HG03280 (cell line): ENCODE measurements around the gene HCN2.

Experiments used
- ATAC-seq: cut with Tn5 transposase; IDR thresholded peaks from one replicate; pipeline ENCODE4 v1.9.1; 2021; ENCODE audit warnings: mild to moderate bottlenecking, moderate library complexity; ENCODE audit not compliant: unreplicated experiment

Gene HCN2

DNA sequence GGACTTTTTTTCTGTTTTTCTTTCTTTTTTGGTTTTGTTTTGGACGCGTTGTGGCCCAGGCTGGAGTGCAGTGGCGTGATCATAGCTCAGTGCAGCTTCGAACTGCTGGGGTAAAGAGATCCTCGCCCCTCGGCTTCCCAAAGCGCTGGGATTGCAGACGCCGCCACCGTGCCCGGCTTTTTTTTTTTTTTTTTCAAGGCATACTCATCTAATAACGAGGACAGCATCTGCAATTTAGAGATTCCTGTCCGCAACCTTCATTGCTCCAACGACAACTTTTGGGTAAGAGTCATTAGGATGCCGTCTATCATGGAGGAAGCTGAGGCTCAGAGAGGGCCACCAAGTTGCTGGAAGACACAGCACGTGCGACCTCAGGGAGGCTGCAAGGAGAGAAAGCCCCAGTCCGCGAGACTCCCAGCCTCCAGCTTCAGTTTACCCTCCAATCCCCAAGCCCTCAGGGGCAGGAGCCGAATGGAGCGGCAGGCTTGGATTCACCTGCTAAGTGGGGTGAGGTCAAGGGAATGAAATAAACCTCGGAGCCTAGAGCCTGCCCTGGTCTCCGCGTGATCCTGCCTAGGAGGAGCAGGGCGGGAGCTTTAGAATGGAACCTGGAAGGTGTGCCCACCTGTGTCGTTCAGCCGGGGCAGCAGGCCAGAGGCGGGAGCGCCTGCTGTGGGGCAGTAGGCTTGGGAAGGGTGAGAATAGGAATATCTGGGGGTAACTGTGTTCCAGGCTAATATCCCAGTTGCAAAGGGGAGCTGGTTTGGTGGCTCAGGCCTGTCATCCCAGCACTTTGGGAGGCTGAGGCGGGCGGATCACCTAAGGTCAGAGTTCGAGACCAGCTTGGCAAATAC lies 44.3 kb downstream of the HCN2 start:
- ATAC-seq: no peak

DNA sequence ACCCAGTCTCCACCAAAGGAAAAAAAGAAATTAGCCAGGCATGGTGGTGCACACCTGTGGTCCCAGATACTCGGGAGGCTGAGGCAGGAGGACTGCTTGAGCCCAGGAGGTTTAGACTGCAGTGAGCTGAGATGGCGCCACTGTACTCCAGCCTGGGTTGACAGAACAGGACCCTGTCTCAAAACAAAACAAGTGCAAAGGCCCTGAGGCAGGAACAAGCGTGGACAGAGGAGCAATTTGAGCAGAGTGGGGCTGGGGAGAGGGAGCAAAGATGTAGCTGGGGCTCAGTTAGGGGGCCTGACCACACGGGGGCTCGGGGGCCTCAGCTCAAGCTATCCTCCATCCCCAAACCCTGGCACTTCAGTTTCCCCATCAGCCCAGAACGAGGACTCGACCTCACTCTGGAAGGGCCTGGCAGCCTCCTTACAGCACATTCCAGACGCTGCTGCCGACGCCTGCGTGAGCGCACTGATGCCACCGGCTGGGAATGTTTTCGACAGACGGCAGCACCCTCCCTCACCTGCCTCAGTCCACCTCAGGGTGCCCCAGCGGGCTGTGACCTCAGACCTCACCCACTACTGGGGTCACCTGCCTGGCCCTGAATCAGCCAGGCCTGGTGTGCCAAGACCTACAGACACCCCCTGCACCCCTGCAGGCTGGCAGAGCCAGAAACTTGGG lies 45.4 kb downstream of the HCN2 start:
- ATAC-seq: no peak

DNA sequence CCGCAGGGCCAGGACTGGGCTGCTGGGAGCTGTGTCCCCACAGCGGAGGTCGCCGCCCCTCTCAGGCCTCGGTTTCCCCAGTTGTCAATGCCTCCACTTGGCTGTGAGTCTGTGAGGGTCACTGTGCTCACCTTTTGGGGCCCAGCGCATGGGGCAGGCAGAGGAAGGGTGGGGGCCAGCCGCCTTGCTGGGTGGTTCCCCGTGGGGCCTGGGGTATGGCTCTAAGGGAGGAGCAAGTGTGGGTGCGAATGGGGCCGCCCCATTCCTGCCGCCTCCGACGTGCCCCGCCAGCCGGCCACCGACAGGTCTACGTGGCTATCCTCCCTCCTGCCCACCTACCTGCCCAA lies 49.2 kb downstream of the HCN2 start:
- ATAC-seq: no peak

DNA sequence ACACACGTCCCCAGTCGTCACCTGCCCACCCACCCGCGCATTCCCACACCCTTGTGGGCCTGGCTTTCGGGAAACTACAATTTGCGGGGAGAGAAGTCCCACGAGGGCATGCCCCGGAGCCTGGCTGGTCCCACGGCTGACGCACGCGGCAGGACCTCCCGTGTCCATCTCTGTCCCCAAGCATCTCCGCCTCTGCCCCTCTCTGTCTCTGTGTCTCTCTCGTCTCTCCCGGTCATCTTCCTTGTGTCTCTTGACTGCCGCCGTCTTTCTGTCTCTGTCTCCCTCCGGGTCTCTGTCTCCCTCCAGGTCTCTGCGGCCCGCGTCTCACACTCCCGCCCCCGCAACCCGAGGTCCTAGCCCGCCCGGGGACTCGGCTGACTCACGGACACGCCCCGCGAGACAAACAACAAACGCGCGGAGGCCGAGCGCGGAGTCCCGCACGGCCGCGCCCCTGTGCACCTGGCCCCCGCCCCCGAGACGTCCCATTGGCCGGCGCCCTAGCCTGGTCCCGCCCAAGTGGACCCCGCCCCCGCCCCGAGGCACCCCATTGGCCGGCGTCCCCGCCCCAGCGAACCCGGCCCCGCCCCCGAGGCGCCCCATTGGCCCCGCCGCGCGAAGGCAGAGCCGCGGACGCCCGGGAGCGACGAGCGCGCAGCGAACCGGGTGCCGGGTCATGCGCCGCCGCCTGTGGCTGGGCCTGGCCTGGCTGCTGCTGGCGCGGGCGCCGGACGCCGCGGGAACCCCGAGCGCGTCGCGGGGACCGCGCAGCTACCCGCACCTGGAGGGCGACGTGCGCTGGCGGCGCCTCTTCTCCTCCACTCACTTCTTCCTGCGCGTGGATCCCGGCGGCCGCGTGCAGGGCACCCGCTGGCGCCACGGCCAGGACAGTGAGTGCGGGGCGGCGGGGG lies 49.8 kb downstream of the HCN2 start, which contains the start of gene FGF22:
Gene FGF22 (plus strand): TSS at position 627 of the 908 bp plus-strand sequence. CDS start 47 bp downstream, at position 674.
- ATAC-seq: peak; percentile 72

DNA sequence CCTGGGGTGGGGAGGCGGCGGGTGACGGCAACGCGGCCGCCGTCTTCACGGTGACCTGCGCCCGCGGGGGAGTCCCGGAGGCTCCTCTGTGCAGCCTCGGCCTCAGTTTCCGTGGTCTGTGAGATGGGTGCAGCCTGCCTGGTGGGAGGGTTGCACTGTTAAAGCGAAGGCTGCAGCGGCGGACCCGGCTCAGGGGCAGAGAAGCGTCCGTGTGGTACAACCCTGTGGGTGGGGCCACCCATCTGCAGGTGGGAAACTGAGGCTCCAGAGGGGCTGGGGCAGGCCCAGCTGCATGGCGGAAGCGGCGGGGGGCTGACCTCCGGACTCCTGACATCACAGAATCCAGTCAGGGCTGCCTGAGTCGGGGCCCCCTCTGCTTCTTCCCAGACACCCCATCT lies 50.5 kb downstream of the HCN2 start:
- ATAC-seq: no peak

DNA sequence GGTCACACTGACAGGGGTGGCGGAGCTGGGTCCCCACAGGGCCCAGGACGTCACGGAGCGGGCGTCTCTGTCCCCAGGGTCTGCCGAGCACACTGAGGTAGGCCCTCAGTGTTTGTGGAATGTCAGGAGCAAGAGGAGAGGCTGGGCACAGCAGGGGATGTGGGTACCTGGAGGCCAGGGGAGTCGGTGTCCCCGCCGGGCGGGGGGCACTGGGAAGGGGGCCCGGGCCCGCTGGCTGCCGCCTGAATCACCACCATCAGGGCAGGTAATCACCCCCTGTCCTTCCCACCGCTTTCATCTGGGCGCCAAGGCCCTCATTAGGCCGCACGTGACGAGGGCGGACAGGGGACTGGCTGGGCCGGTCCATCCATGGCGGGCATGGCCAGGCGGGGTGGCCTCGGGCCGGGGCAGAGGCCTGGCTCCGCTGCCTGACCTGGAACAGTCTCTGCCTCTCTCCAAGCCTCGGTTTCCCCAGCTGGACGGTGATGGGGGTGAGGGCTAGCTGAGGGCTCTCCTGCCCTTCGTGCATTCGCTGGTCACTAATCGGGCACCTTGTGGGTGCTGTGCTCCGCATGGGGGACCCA lies 51.0 kb downstream of the HCN2 start:
- ATAC-seq: no peak

DNA sequence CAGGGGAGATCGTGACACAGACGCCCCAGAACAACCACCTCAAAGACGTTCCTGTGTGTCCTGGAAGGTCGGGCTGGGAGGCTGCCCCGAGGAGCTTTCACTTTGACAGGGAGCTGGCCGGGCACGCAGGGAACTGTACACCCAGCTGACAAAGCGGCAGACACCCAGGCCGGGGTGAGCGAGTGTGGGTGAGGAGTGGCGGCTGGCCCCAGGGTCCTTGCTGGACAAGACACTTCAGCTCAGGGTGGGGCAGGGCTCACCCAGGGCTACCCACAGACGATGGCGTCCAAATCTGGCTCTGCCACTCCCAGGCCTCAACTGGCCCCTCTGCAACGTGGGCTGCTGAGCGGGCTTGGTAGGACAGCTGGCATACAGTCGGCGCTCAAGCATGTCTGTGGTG lies 52.0 kb downstream of the HCN2 start:
- no peak for ATAC-seq

DNA sequence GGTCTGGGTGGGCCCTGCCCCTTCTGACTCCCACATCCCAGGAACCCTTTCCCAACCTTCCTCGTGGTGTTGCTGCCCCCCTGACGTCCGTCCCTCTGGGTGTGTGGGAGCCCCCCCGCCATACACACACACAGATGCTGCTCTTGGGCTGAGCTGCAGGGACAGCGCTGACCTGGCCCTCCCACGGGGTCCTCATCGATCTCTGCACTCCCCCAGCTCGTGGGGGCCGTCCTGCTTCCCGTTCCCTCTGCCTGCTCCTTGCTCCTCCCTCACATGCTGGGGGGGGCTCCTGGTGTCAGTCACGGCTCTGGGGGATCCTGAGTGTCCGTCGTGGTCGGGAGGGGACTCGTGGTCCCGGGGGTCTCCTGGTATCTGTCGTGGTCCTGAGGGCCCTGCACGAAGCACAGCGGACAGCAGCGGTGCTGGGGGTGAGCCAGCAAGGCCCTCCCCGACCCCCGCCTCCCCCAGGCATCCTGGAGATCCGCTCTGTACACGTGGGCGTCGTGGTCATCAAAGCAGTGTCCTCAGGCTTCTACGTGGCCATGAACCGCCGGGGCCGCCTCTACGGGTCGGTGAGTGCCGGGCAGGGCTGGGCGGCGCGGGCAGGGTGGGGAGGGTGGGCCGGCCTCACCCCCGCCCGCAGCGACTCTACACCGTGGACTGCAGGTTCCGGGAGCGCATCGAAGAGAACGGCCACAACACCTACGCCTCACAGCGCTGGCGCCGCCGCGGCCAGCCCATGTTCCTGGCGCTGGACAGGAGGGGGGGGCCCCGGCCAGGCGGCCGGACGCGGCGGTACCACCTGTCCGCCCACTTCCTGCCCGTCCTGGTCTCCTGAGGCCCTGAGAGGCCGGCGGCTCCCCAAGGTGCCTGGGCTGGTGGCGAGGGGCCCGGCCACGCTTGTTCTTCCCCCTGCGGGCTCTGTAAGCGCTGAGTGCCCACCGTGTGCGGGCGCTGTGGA lies 53.4 kb downstream of the HCN2 start:
- ATAC-seq: no peak

DNA sequence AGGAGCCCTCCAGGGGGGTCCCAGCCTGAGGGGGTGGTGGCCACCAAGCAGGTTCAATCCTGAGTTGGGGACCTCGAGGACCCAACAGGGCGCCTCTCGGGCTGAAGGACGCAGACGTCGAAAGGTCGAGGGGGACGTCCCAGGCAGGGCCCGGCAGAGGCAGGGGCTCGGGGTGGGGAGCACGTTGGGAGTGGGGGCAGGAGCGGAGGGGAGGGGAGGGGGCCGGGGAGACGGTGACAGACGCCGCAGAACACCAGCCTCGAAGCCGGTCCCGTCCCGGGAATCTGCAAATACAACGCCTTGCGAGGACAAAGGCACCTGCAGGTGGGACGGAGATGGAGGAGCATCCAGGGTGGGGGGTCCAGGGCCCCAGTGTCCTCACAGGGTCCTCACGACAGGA lies 54.1 kb downstream of the HCN2 start:
- no peak for ATAC-seq

DNA sequence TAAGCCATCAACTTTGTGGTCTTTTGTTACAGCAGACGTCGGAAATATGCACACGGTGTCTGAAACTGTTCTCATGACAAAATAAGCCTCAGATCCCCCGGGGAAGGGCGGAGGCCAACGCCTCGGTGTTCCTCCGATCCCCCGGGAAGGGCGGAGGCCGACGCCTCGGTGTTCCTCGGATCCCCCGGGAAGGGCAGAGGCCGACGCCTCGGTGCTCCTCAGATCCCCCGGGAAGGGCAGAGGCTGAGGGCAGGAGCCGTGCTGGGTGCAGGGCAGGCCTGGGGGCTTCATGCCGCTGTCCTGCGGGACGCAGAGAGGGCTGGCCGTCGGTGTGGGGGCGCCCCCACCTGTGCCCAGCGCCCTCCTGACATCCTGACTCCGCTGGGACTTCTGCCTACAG lies 54.7 kb downstream of the HCN2 start:
- ATAC-seq: no peak

DNA sequence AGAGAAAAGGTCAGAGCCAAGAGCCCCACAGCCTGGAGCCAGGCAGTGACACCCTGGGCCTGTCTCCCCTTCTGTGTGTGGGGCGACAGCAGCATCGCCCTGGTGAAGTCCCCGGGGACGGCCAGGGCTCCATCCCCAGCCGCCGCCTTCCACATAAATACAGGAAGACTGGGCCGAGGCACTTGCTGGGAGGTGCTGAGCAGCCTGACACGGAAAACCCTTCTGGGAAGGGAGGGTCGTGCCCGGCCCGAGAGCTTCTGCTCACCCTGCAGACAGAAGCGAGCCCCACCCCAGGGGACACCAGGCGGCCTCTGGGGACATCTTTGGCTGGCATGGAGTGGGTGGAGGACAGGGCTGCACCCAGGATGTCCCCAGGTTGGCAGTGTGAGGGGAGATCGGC lies 55.1 kb downstream of the HCN2 start:
- ATAC-seq: no peak

DNA sequence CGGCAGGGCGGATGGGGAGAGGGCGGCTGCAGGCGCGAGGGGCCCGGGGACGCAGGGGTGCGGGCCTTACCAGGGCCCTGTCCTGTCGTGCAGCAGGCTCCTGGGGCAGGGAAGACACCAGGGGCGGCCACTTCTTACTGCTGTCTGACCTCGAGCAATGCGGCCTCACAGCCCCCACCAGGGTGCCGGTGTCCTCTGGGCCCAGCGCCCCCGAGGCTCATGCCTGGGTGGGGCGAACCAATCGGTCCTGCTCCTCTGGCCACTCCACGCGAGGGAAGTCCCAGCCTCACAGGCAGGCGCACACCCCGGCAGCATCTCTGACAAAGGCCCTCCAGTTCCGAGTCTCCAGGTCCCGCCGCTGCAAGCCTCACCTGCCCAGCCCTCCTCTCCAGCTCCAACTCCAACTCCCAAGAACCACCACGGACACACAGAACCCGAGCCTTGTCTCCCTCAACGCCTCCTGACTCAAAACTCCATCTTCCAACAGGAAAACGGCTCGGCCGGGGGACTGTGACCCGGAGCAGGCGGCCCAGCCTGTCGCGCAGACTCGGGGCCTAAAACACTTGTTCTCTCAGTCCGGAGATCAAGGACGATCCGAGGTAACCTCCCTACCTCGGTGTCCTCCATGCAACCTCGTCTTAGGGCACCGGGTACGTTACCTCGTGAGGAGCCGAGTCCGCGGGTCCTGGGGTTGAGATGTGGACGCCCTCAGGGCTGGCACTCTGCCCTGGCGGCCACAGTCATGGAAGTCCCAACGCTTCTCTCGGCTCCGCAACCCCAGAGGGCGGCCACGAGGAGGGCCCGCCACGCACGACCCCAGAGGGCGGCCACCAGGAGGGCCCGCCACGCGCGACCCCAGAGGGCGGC lies 56.5 kb downstream of the HCN2 start:
- ATAC-seq: no peak

DNA sequence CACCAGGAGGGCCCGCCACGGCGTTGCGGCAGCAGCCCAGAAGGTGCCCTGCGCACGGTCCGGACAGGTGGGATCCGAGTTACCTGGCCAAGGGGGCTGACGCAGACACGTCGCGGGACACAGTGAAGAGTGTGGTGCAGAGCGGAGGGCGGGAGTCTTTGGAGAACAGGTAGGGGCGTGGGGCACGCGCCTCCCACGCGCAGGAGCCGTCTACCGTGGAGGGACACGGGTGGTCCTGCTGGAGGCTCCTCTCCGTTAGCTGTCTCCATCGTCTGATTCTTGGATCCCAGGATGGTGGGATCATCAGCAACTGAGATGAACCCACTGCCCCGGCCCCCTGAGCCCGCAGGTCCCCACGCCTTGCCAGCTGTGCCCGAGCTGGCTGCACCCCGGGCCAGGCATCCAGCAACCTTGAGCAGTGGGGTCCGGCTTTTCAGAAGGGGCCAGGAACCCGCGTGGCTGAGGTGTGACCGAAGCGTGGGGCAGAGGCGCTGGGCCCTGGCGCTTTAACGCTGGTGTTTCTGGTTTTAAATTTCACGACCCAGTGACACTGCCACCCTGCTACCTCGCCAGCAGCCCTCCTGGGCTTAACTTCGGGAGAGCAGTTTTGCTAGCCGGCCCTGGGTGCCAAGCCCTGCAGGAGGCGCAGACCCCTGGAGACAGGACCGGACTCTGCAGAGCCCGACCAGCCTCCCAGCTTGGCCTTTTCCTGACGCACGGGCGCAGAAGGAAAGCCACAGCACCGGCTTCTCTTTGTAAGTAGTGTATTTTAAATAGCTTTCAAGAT lies 57.3 kb downstream of the HCN2 start:
- ATAC-seq: no peak

DNA sequence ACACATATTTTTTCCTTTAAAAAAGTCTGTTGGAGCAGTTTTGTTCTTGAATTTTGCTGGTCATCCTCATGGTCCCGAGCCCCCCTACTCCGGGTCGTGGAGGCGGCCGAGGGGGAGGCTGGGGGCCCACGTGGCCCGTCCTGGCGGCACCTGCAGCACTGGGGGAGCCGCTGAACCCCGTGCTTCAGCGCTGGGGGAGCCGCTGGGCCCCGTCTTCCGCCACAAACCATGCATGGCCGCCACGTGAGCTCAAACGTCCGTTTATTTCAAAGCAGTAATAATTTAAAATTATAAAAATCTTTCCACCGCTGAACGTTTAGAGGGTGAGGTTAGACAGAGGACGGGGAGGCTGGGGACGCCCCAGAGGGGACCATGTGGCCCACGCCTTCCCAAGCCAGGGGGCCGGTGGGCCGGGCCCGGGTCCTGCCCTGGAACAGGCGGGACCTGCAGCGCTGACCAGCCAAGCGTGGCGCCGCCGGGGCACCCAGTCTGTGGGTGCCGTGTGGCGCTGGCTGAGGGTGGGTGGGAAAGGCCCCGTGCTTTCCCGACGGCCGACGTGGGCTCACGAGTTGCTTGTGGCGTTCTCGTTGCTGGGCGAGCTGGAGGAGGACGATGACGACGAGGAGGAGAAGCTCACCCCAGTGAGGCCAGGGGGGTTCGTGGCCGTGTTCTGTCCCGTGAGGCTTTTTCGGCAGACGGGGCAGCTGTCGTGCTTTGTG lies 58.0 kb downstream of the HCN2 start:
- no peak for ATAC-seq

DNA sequence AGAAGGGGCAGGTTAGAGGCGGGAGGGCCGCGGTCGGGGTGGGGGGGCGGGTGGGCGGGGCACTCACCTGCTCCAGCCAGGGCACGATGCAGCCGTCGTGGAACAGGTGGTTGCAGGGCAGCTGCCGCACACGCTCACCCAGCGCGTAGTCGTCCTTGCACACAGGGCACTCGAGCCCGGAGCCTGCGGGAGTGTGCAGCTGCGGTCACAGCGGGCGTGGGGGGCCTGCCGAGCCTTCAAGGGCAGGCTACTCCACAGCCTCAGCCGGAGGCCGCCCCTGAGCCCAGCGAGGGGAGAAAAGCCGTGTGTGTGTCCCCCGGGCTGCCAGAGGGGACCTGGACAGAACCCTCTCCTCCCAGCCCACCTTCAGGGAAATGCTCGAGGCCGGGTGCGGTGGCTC lies 58.6 kb downstream of the HCN2 start:
- ATAC-seq: no peak

DNA sequence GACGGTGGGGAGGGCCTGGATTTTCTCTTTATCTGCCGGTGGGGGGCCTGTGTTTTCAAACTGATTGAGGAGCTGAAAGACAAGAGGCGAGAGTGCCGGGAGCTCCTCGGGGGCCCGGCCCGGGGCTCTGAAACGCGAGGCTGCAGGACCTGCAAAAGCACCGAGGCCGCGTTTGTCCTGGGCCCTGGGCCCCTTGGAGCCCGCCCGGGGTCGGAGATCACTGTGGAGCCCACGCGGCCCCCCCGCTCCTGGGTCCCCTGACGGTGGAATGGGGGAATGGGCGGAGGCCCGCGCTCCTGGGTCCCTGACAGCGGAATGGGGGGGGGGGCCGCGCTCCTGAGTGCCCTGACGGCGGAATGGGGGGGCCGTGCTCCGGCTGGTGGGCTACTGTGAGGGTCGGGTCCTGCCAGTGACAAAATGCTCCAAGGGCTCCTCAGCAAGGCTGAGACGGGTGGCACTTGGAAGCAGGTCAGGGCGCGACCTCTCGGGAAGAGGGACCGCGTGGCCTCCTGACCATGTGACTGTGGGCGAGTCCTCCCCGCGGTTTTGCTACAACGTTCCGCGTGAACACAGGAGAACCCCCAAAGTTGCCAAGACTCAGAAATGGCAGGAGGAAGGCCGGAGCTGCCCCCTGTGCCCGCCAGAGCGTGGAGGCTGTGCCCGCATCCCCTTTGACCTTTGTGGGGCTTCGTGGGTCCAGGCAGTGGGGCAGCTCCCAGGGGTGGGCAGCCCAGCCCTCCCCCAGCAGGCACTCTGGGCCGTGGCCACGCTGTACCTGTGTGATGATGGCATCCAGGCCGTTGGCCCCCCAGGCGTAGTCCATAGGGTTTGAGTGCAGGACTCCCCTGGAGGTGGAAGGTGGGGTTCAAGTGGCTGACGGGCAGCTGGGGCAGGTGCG lies 59.5 kb downstream of the HCN2 start:
- no peak for ATAC-seq

DNA sequence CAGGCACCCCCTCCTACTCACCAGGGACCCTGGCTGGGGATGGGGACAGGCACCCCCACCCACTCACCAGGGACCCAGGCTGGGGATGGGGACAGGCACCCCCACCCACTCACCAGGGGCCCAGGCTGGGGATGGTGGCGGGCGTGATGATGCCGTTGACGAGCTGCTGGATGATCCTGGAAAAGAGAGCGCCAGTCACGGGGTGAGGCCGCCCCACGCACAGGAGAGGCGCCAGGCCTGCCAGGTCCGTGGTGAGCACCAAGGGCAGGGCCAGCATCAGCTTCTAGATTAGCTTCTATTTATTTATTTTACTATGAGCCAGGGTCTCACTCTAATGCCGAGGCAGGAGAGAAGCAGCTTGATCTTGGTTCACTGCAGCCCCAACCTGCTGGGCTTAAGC lies 60.4 kb downstream of the HCN2 start:
- ATAC-seq: no peak
